Uterus (tissue), 2 donors: ENCODE data around the gene UNC119B.

ENCODE experiments used
- CTCF ChIP-seq, 4 experiments: fragments of 200-600 bp in 2 of 4; fragments of 450-650 bp in 2 of 4; sonication (generic) in 2 of 4; IDR thresholded peaks; one replicate each; pipeline ENCODE4 v1.5.1; 2016 to 2019; ENCODE audit warnings: antibody characterized with exemption in 4 of 4, mild to moderate bottlenecking in 2 of 4, moderate library complexity in 1 of 4
- POLR2A ChIP-seq, 2 donors: fragments of 450-650 bp; IDR thresholded peaks; one replicate each; pipeline ENCODE4 v1.6.1; 2016; ENCODE audit warnings: antibody characterized with exemption in 2 of 2, mild to moderate bottlenecking in 1 of 2, moderate library complexity in 1 of 2

DNA sequence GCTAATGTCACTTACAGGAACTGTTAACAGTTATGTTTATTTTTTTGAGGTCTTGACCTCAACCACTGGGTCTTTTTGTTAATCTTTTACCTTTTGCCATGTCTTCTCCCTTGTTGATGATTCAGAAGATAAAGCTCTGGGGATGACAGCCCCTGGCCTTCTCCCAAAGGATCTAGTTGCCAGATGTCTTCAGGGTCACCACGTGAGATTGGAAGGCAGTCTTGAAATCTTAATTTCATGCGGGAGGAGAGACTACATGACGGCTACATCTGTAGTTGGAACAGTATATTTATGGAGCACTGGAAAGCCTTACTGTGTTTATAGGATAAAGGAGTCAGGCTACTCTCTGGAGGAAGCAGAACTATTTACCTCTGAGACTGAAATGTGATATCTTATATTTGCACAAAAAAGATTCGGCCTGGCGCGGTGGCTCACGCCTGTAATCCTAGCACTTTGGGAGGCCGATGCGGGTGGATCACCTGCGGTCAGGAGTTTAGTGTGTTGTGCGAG is 17.7 kb upstream of the UNC119B start:
- TF ChIP-seq CTCF (IDR thresholded peaks at IDR 0.05) (no peak), POLR2A (IDR thresholded peaks at IDR 0.05) (no peak)
